ENCODE measurements around the gene ACY1. TPM values are rescaled to one million over a fixed set of nuclear protein-coding genes. Genes with fewer than 3 reads are reported as not detected.
A peak's percentile ranks its signal among the peaks of the same experiment; 100 is the strongest.

Gene ACY1
- total RNA-seq, 2 experiments from 2014 or later: 61.8 to 64.5 TPM

DNA sequence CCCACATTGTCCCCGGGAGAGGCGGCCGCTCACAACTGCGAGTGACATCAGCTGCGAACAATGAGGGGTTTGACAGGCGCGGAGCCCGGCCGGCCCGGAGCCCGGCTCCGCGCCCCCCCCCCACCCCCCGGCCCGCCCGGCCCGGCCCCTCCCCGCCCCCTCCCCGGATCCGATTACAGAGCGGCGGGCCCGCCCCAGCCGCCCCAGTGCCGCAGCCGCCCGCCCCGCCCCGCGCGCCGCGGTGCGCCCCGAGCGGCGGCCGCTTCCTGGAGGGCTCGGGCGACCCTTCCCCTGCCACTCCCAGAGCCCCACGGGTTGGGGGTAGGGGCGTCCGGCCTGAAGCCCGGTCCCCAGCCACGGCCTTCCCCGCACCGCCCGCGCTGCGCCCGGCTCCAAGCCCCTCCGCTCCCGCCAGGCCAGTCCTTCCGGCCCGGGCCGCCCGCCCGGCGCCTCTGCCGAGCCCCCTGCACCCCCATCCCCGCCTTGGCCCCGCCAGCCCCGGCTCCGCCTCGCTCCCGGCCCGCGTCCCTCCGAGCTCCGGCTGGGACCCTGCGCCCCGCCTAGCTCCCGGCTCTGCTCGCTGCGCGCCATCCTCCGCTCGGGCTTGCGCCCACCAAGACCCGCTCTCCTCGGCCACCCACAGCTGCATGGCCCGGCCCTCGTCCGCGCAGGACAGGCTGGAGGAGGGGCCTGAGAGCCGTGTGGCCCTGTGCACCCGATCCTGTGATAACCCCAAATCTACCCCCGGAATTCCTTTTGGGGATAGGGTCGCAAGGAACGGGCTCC lies 15.8 kb upstream of the ACY1 start, which contains the start of gene PCBP4:
Gene PCBP4, minus strand, starts transcription at position 71 of the 786 bp plus-strand sequence. CDS start 6,214 bp downstream, outside the sequence.
- DNase-seq (no peak), ATAC-seq (peak; percentile 68)
- ChIA-PET POLR2A (interaction anchor here (0.9 kb wide), 1 partner anchor 25 kb away, joined by 10 read pairs; no protein-coding TSS in a partner anchor), CTCF (interaction anchor here (1.7 to 3.3 kb wide), 2 partner anchors 15 to 26 kb away, joined by 6 to 14 read pairs; partner anchors contain the start of genes PARP3 and RRP9)
- no peak for TF ChIP-seq CTCF (IDR thresholded peaks at IDR 0.05)
- Mint-ChIP-seq H3K27me3 (no peaks in the 10 kb centered on the region), H3K36me3 (ENCODE audit: low read depth) (peaks cover 2% of the 10 kb centered on the region), H3K4me3 (peak within 1 kb of the TSS; percentile 72), H3K4me1 (ENCODE audit: low read depth) (peaks cover 16% of the 10 kb centered on the region), H3K9me3 (no peaks in the 10 kb centered on the region), H3K27ac (peak within 1 kb of the TSS; percentile 11)
- intact Hi-C loops (cut with micrococcal nuclease): no loop called here

DNA sequence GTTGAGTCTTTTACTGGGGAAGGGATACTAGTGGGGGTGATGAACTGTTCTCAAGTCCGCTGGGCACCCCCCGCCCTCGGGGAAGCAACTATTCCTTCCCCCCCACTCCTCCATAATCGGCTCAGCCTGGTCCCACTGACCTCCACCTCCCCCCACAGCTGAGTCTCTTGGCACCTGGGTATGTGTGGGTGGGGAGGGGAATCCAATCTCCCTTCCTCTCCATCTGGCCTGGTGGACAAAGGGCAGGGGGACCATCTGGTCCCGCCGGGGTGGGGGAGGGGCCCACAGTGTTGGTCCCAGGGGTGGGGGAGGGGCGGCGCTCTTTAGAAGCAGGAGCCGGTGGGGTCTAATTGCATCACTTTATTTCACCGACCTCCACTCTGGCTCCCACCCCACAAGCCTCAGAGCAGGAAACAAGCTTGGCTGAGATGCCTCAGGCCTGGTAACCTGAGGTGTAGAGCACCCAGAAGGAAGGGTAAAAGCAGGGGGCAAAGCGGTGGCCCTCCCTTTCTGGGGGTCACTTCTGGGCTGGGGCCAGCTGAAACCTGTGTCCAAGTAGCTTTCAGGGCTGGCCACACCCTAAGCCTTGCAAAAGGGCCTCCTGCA lies 15.1 kb upstream of the ACY1 start:
- H3K4me1 Mint-ChIP-seq (ENCODE audit: low read depth): peaks cover 16% of the 10 kb centered on the region
- DNase-seq: no peak
- ATAC-seq: peak; percentile 7
- ChIA-PET POLR2A (interaction anchor here (0.9 to 1.8 kb wide), 4 partner anchors 11 to 24 kb away, joined by 4 to 11 read pairs (median 8); no protein-coding TSS in a partner anchor), CTCF (interaction anchor here (1.5 to 3.3 kb wide), 3 partner anchors 14 to 34 kb away, joined by 3 to 14 read pairs (median 6); partner anchors contain the start of genes PARP3 and RRP9)
- intact Hi-C loops (cut with micrococcal nuclease): no loop called here
- TF ChIP-seq CTCF (IDR thresholded peaks at IDR 0.05): no peak
- no peak overlapping the region for H3K27ac Mint-ChIP-seq
- H3K27me3 Mint-ChIP-seq: no peaks in the 10 kb centered on the region
- no peaks in the 10 kb centered on the region for H3K9me3 Mint-ChIP-seq
- H3K36me3 Mint-ChIP-seq (ENCODE audit: low read depth): peaks cover 2% of the 10 kb centered on the region
- H3K4me3 Mint-ChIP-seq: peak overlapping the region; percentile 72

GRCh38 chr3:51968883-51969678 lies 14.3 kb upstream of the ACY1 start:
- Mint-ChIP-seq H3K27ac (no peak overlapping the region), H3K4me3 (no peak overlapping the region), H3K9me3 (no peaks in the 10 kb centered on the region), H3K27me3 (no peaks in the 10 kb centered on the region), H3K4me1 (ENCODE audit: low read depth) (peaks cover 19% of the 10 kb centered on the region), H3K36me3 (ENCODE audit: low read depth) (peaks cover 5% of the 10 kb centered on the region)
- CTCF ChIA-PET: interaction anchor here (1.5 to 3.3 kb wide), 3 partner anchors 13 to 33 kb away, joined by 3 to 14 read pairs (median 8); partner anchors contain the start of genes ACY1, PARP3 and RRP9
- TF ChIP-seq CTCF (IDR thresholded peaks at IDR 0.05): no peak
- intact Hi-C loops (cut with micrococcal nuclease): no loop called here
- DNase-seq: no peak
- POLR2A ChIA-PET: interaction anchor here (1.1 to 1.8 kb wide), 5 partner anchors 12 to 32 kb away, joined by 3 to 11 read pairs (median 6); partner anchors contain the start of gene RRP9
- no peak for ATAC-seq

DNA sequence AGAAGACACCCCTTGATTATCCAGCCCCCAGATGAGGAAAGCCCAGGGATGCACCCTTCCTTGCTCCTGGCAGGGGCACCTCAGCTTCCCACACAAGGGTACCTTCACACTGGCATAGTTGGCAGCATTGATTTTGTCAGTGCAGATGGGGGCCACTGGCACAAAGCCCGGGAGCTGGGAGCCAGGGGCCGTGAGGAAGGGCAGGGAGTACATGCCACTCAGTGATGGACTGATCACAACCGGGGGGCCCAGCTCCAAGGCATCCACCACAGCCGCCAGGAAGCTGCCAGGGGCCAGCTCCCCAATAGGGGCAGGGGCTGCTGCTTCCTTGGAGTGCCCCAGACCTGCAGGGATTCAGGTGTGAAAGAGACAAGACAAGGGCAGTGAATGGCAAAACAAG lies 13.5 kb upstream of the ACY1 start:
- no peaks in the 10 kb centered on the region for H3K27me3 Mint-ChIP-seq
- ChIA-PET CTCF (interaction anchor here (1.5 kb wide), 2 partner anchors 13 to 33 kb away, joined by 3 to 8 read pairs; partner anchors contain the start of gene ACY1), POLR2A (interaction anchor here (0.8 to 1.8 kb wide), 6 partner anchors 12 to 33 kb away, joined by 3 to 11 read pairs (median 4); partner anchors contain the start of genes GPR62 and RRP9)
- DNase-seq (no peak), ATAC-seq (no peak)
- H3K9me3 Mint-ChIP-seq: no peaks in the 10 kb centered on the region
- peaks cover 23% of the 10 kb centered on the region for H3K4me1 Mint-ChIP-seq (ENCODE audit: low read depth)
- TF ChIP-seq CTCF (IDR thresholded peaks at IDR 0.05): no peak
- peaks cover 5% of the 10 kb centered on the region for H3K36me3 Mint-ChIP-seq (ENCODE audit: low read depth)
- H3K4me3 Mint-ChIP-seq: no peak overlapping the region
- intact Hi-C loops (cut with micrococcal nuclease): no loop called here
- no peak overlapping the region for H3K27ac Mint-ChIP-seq

Data from activated CD8-positive, alpha-beta T cell treated with anti-CD3 and anti-CD28 coated beads for 36 hours (primary cell).